HG02571 (cell line): ENCODE measurements around the gene TEX28.
"Not testable (repeated sequence)": the region's sequence is repeated elsewhere in the genome, so short reads cannot be mapped to it uniquely, and the experiment has no call there.

Experiments
- ATAC-seq: cut with Tn5 transposase; IDR thresholded peaks from one replicate; pipeline ENCODE4 v1.9.1; 2021; ENCODE audit warnings: mild to moderate bottlenecking, moderate library complexity; ENCODE audit not compliant: unreplicated experiment

The TEX28 gene

DNA sequence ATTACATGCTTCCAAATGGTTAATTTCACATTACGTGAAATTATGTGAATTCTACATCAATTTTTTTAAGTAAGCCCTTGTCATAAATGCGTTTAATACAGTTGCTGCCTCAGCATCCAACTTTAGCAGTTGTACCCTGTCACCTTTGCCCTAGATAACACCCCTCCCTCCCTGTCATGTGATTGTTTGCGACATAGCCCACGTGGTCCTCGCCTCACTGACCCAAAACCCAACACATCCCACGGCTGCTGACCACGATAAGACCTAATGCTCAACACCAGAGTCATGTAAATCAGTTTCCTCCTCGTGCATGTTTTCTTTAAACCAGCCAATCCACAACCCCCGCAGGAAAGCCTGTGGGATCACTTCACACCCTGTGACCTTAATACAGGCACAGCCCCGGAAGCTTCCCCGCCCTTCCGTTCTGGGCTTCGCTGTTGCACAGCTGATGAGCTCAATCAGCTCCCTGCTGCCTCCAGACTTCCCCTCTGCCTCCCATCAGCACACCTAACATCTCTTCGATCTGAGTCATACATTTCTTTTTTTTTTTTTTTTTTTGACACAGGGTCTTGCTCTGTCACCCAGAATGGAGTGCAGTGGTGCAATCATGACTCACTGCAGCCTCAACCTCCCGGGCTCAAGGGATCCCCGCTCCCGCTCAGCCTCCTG, 47.4 kb downstream of the TEX28 start:
- ATAC-seq = not testable (repeated sequence)

DNA sequence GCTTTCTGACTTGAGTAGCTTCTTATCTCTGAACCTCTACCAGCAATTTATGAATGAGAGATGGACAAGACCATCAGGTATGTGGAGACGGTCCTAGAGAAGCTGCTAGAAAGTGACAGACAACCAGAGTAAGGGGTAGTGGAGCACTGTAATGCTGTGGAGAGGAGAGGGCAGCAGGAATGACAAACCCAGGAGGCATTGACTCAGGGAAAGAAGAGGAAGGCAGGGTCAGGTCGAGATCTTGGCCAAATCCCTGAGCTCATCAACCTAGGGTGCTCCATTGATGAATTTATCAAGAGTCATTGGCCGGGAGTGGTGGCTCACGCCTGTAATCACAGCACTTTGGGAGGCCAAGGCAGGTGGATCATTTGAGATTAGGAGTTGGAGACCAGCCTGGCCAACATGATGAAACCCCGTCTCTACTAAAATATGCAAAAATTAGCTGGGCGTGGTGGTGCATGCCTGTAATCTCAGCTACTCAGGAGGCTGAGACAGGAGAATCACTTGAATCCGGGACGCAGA, 54.9 kb downstream of the TEX28 start:
- ATAC-seq = not testable (repeated sequence)

DNA sequence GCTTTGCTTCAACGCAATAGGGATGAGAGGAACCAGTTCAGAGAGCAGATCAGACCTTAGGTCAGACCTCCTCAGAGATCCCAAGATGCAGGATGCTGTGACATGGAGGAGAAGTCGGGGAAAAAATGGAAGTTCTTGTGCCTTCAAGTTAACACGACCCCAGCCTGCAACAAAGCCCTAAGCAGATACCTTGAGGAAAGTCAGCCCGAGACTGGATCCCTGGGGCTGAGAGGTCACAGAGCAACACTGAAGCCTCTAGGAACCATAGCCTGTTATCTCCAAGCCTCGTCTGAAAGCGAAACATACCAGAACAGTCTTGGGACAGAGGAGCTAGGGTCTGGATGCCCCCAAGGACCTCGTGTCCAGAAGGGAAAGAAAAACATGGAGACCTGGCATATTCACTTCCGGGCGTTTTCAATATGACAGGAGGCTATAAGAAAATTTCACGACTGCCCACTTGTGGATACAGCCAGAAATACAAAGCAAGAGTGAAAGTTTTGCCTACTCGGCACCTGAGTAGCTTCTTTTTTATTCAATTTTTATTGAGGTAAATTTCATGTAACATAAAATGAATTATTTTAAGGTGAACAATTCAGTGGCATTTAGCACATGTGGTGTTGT, 55.9 kb downstream of the TEX28 start:
- not testable (repeated sequence) for ATAC-seq

DNA sequence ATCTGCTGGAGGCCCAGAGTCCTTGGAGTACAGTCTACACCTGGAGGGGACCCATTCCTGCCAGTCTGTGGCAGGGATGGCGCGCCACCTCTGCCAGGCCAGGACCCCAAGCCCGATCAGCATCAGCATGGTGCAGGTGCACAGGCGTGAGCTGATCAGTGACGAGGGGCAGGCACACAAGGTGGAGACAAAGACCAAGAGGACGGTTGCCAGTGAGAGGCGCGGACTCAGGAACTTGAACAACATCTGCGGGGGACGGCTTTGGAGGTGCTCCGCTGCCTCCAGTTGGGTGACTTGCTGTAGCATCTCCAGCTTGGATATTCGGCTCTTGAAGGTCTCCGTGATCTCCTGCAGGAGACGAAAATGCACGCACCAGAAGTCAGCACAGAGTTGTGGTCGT, 61.3 kb downstream of the TEX28 start:
- ATAC-seq = not testable (repeated sequence)

DNA sequence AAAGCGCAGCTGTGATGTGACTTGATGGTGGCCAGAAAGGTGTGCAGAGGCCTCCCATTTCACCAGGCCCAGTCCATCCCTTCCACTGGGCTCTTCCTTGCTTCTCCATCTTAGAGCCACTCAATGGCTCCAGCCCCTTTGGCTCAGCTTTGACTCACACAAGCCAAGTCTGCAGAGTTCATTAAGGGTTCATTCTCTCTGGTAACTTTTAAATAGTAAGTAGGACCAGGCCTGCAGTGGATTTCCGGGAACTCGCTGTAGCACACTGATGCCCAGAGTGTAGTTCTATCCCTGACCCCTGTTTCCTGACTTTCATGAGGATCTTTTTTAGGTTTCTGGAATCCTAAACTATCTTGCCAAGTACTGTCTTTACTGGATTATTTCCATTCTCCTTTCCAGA, 63.5 kb downstream of the TEX28 start:
- ATAC-seq = not testable (repeated sequence)

DNA sequence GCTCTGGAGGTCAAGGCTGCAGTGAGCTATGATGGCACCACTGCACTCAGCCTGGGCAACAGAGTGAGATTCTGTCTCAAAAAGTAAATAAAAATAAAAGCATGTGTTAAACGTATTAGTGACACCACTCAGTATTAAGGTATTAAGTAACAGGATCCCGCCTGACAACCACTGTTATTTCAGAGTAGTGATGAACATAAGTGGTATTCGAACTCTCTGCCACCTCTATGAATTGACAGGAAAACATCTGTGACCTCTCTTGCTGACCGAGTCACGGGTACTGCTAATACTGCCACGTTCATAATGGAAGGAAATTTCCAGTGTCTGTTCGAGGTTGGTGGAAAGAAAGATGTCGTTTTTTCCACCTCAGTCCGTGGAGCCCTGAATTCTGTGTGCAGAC, 68.2 kb downstream of the TEX28 start:
- not testable (repeated sequence) for ATAC-seq

DNA sequence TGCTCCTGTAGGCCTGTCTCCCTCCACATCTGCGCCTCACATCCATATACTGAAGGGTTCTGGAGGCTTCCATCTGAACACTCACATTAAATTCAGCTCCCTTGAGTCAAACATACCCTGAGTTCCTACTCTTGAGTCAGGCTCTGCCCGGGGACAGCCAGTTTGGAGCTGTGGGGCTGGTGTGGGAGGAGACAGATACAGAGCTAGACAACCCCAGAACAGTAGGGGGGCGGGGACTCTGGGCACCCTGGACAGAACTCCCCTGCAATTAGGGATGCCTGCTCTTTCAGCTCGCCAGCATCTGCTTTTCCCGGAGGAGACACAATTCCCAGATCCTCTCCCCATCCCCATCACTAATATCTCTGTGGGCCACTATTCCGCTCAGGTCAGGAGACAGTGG, 69.6 kb downstream of the TEX28 start:
- not testable (repeated sequence) for ATAC-seq
